Measurements from ENCODE around the gene LRRC25.

The LRRC25 gene

GRCh38 chr19:18397242-18398202 lies at the start of gene LRRC25:
Gene LRRC25 (minus strand): TSS chr19:18397622. CDS start chr19:18396963, 659 bp downstream.
- DNase-seq, result no peak

- DNase-seq, result peak in 2 of 3 experiments; percentile 36 to 61
These were observed 49.5 kb upstream of the LRRC25 start for GRCh38 chr19:18446811-18447359.

GRCh38 chr19:18446145-18446810 lies 48.9 kb upstream of the LRRC25 start:
- no peak for DNase-seq

GRCh38 chr19:18445262-18445948 lies 48.0 kb upstream of the LRRC25 start:
- DNase-seq, result no peak

- DNase-seq, result no peak
These were observed 47.1 kb upstream of the LRRC25 start for GRCh38 chr19:18444513-18444912.

GRCh38 chr19:18443831-18444230 lies 46.4 kb upstream of the LRRC25 start:
- DNase-seq, result no peak

- DNase-seq, result no peak
These were observed 46.0 kb upstream of the LRRC25 start for GRCh38 chr19:18443406-18443805.

- no peak for DNase-seq
These were observed 45.5 kb upstream of the LRRC25 start for GRCh38 chr19:18442941-18443340.

GRCh38 chr19:18441804-18442788 lies 44.7 kb upstream of the LRRC25 start:
- no peak for DNase-seq

- DNase-seq, result no peak
These were observed 43.7 kb upstream of the LRRC25 start for GRCh38 chr19:18440936-18441803.

GRCh38 chr19:18440415-18440877 lies 43.0 kb upstream of the LRRC25 start:
- no peak for DNase-seq

- no peak for DNase-seq
These were observed 42.5 kb upstream of the LRRC25 start for GRCh38 chr19:18439910-18440237.

GRCh38 chr19:18439025-18439909 lies 41.8 kb upstream of the LRRC25 start:
- DNase-seq, result no peak

GRCh38 chr19:18438331-18439024 lies 41.1 kb upstream of the LRRC25 start:
- DNase-seq, result peak in 1 of 3 experiments; percentile 61

GRCh38 chr19:18437491-18438330 lies 40.3 kb upstream of the LRRC25 start, which contains the start of gene ISYNA1:
Gene ISYNA1 (minus strand): TSS chr19:18438133. CDS start chr19:18437979, 154 bp downstream.
- DNase-seq, result peak in 2 of 3 experiments; percentile 72 to 76

- peak in 2 of 3 experiments; percentile 70 to 80 for DNase-seq
These were observed 39.5 kb upstream of the LRRC25 start for GRCh38 chr19:18436671-18437490.
